ENCODE measurements around the gene VSTM2B.

VSTM2B gene

GRCh38 chr19:29503785-29504184 lies 22.0 kb upstream of the VSTM2B start:
- no peak overlapping the region for H3K4me2 ChIP-seq (ENCODE audit: insufficient read depth, low read length, poor library complexity, severe bottlenecking)
- no peak overlapping the region for H3K4me3 ChIP-seq (ENCODE audit: low read length in 2 of 2)
- no peak overlapping the region for H2BK5ac ChIP-seq (ENCODE audit: low read length)
- no peak overlapping the region for H2AFZ ChIP-seq (ENCODE audit: low read length)
- H3K79me1 ChIP-seq (ENCODE audit: low read depth, low read length) = peaks cover 2% of the 10 kb centered on the region
- H3K36me3 ChIP-seq (replicated peaks in 1 of 2; ENCODE audit: control insufficient read depth in 2 of 2, insufficient read depth in 2 of 2, low read length in 2 of 2) = no peaks in the 10 kb centered on the region
- no peak overlapping the region for H3K18ac ChIP-seq (ENCODE audit: low read length)
- H2AK5ac ChIP-seq (ENCODE audit: low read depth, low read length) = peak overlapping the region; percentile 36
- no peak for DNase-seq (ENCODE audit: low spot score)
- H3K23ac ChIP-seq (ENCODE audit: low read depth, low read length, poor library complexity) = no peak overlapping the region
- H3K27me3 ChIP-seq (ENCODE audit: control insufficient read depth in 3 of 3, insufficient read depth in 3 of 3, low read depth in 1 of 3, low read length in 3 of 3) = no peaks in the 10 kb centered on the region
- peak overlapping the region; percentile 10 for H3K14ac ChIP-seq (ENCODE audit: low read length)
- H3K4me1 ChIP-seq (ENCODE audit: control insufficient read depth in 2 of 2, insufficient read depth in 1 of 2, low read depth in 1 of 2, low read length in 2 of 2) = peaks cover 0 to 16% of the 10 kb centered on the region in 2 donors
- H3K9ac ChIP-seq (ENCODE audit: low read depth, low read length, poor library complexity) = no peak overlapping the region
- peak overlapping the region; percentile 33 for H2BK15ac ChIP-seq (ENCODE audit: low read length)
- peak overlapping the region; percentile 89 for H2BK12ac ChIP-seq (ENCODE audit: low read length)
- H3K4ac ChIP-seq (ENCODE audit: low read length) = no peak overlapping the region
- H3K27ac ChIP-seq (replicated peaks; ENCODE audit: low read length) = no peak overlapping the region
- H3K9me3 ChIP-seq (replicated peaks in 1 of 2; ENCODE audit: control insufficient read depth in 2 of 2, insufficient read depth in 1 of 2, low read depth in 1 of 2, low read length in 2 of 2) = peaks cover 0 to 1% of the 10 kb centered on the region in 2 donors
- WGBS, 2 donors (ENCODE audit: extremely low coverage in 2 of 2, insufficient read length in 2 of 2, insufficient replicate concordance in 1 of 2) = no CpG with 5 or more reads among the region's 10 CpGs
- no peak overlapping the region for H4K8ac ChIP-seq (ENCODE audit: low read depth, low read length)
- H4K91ac ChIP-seq (ENCODE audit: low read depth, low read length, poor library complexity) = no peak overlapping the region
- no peak overlapping the region for H2BK120ac ChIP-seq (ENCODE audit: low read depth, low read length)

- Histone ChIP-seq H3K9ac (ENCODE audit: low read depth, low read length, poor library complexity) (peak overlapping the region; percentile 17), H3K9me3 (replicated peaks in 1 of 2; ENCODE audit: control insufficient read depth in 2 of 2, insufficient read depth in 1 of 2, low read depth in 1 of 2, low read length in 2 of 2) (peaks cover 0 to 1% of the 10 kb centered on the region in 2 donors), H3K18ac (ENCODE audit: low read length) (peak overlapping the region; percentile 73), H2AFZ (ENCODE audit: low read length) (no peak overlapping the region), H2AK5ac (ENCODE audit: low read depth, low read length) (peak overlapping the region; percentile 3), H3K36me3 (replicated peaks in 1 of 2; ENCODE audit: control insufficient read depth in 2 of 2, insufficient read depth in 2 of 2, low read length in 2 of 2) (no peaks in the 10 kb centered on the region), H2BK12ac (ENCODE audit: low read length) (peak overlapping the region; percentile 14), H3K27me3 (ENCODE audit: control insufficient read depth in 3 of 3, insufficient read depth in 3 of 3, low read depth in 1 of 3, low read length in 3 of 3) (peaks cover 0 to 1% (median 0%) of the 10 kb centered on the region in 3 experiments), H3K27ac (replicated peaks; ENCODE audit: low read length) (peak overlapping the region; percentile 72), H3K4me2 (ENCODE audit: insufficient read depth, low read length, poor library complexity, severe bottlenecking) (no peak overlapping the region), H4K8ac (ENCODE audit: low read depth, low read length) (no peak overlapping the region), H3K14ac (ENCODE audit: low read length) (no peak overlapping the region), H3K4me3 (ENCODE audit: low read length in 2 of 2) (no peak overlapping the region), H3K4ac (ENCODE audit: low read length) (peak overlapping the region; percentile 43), H3K79me1 (ENCODE audit: low read depth, low read length) (peaks cover 2% of the 10 kb centered on the region), H3K23ac (ENCODE audit: low read depth, low read length, poor library complexity) (no peak overlapping the region), H4K91ac (ENCODE audit: low read depth, low read length, poor library complexity) (no peak overlapping the region), H3K4me1 (ENCODE audit: control insufficient read depth in 2 of 2, insufficient read depth in 1 of 2, low read depth in 1 of 2, low read length in 2 of 2) (peaks cover 0 to 16% of the 10 kb centered on the region in 2 donors), H2BK5ac (ENCODE audit: low read length) (no peak overlapping the region), H2BK120ac (ENCODE audit: low read depth, low read length) (no peak overlapping the region), H2BK15ac (ENCODE audit: low read length) (no peak overlapping the region)
- no peak for DNase-seq (ENCODE audit: low spot score)
- WGBS, 2 donors (ENCODE audit: extremely low coverage in 2 of 2, insufficient read length in 2 of 2, insufficient replicate concordance in 1 of 2) = no CpG with 5 or more reads among the region's 8 CpGs
Measured at GRCh38 chr19:29504454-29504853, 21.3 kb upstream of the VSTM2B start.

- H3K4me3 ChIP-seq (ENCODE audit: low read length in 2 of 2) = no peak overlapping the region
- no peak overlapping the region for H2BK120ac ChIP-seq (ENCODE audit: low read depth, low read length)
- no peak overlapping the region for H4K91ac ChIP-seq (ENCODE audit: low read depth, low read length, poor library complexity)
- H3K4me1 ChIP-seq (ENCODE audit: control insufficient read depth in 2 of 2, insufficient read depth in 1 of 2, low read depth in 1 of 2, low read length in 2 of 2) = peaks cover 0 to 16% of the 10 kb centered on the region in 2 donors
- H3K36me3 ChIP-seq (replicated peaks in 1 of 2; ENCODE audit: control insufficient read depth in 2 of 2, insufficient read depth in 2 of 2, low read length in 2 of 2) = no peaks in the 10 kb centered on the region
- H3K18ac ChIP-seq (ENCODE audit: low read length) = peak overlapping the region; percentile 76
- H3K14ac ChIP-seq (ENCODE audit: low read length) = peak overlapping the region; percentile 0
- no peak overlapping the region for H3K4me2 ChIP-seq (ENCODE audit: insufficient read depth, low read length, poor library complexity, severe bottlenecking)
- no peak overlapping the region for H2BK5ac ChIP-seq (ENCODE audit: low read length)
- no peak overlapping the region for H4K8ac ChIP-seq (ENCODE audit: low read depth, low read length)
- no peak overlapping the region for H2BK15ac ChIP-seq (ENCODE audit: low read length)
- no CpG with 5 or more reads among the region's 13 CpGs for WGBS, 2 donors (ENCODE audit: extremely low coverage in 2 of 2, insufficient read length in 2 of 2, insufficient replicate concordance in 1 of 2)
- peaks cover 2% of the 10 kb centered on the region for H3K79me1 ChIP-seq (ENCODE audit: low read depth, low read length)
- peak; percentile 53 for DNase-seq (ENCODE audit: low spot score)
- H3K27me3 ChIP-seq (ENCODE audit: control insufficient read depth in 3 of 3, insufficient read depth in 3 of 3, low read depth in 1 of 3, low read length in 3 of 3) = peaks cover 0 to 3% (median 0%) of the 10 kb centered on the region in 3 experiments
- H2BK12ac ChIP-seq (ENCODE audit: low read length) = peak overlapping the region; percentile 88
- H3K27ac ChIP-seq (replicated peaks; ENCODE audit: low read length) = peak overlapping the region; percentile 72
- peaks cover 0 to 1% of the 10 kb centered on the region in 2 donors for H3K9me3 ChIP-seq (replicated peaks in 1 of 2; ENCODE audit: control insufficient read depth in 2 of 2, insufficient read depth in 1 of 2, low read depth in 1 of 2, low read length in 2 of 2)
- no peak overlapping the region for H2AFZ ChIP-seq (ENCODE audit: low read length)
- no peak overlapping the region for H3K9ac ChIP-seq (ENCODE audit: low read depth, low read length, poor library complexity)
- no peak overlapping the region for H3K23ac ChIP-seq (ENCODE audit: low read depth, low read length, poor library complexity)
- H2AK5ac ChIP-seq (ENCODE audit: low read depth, low read length) = peak overlapping the region; percentile 3
- H3K4ac ChIP-seq (ENCODE audit: low read length) = no peak overlapping the region
Measured at GRCh38 chr19:29505097-29505824, 20.5 kb upstream of the VSTM2B start.

GRCh38 chr19:29506619-29506911 lies 19.2 kb upstream of the VSTM2B start:
- Histone ChIP-seq H2AK5ac (ENCODE audit: low read depth, low read length) (peak overlapping the region; percentile 51), H2BK5ac (ENCODE audit: low read length) (no peak overlapping the region), H3K79me1 (ENCODE audit: low read depth, low read length) (peaks cover 2% of the 10 kb centered on the region), H3K18ac (ENCODE audit: low read length) (peak overlapping the region; percentile 69), H2AFZ (ENCODE audit: low read length) (no peak overlapping the region), H3K36me3 (replicated peaks in 1 of 2; ENCODE audit: control insufficient read depth in 2 of 2, insufficient read depth in 2 of 2, low read length in 2 of 2) (no peaks in the 10 kb centered on the region), H3K27me3 (ENCODE audit: control insufficient read depth in 3 of 3, insufficient read depth in 3 of 3, low read depth in 1 of 3, low read length in 3 of 3) (peaks cover 0 to 3% (median 0%) of the 10 kb centered on the region in 3 experiments), H3K9ac (ENCODE audit: low read depth, low read length, poor library complexity) (no peak overlapping the region), H3K23ac (ENCODE audit: low read depth, low read length, poor library complexity) (no peak overlapping the region), H3K9me3 (replicated peaks in 1 of 2; ENCODE audit: control insufficient read depth in 2 of 2, insufficient read depth in 1 of 2, low read depth in 1 of 2, low read length in 2 of 2) (peaks cover 0 to 1% of the 10 kb centered on the region in 2 donors), H3K14ac (ENCODE audit: low read length) (no peak overlapping the region), H3K4me2 (ENCODE audit: insufficient read depth, low read length, poor library complexity, severe bottlenecking) (no peak overlapping the region), H4K91ac (ENCODE audit: low read depth, low read length, poor library complexity) (no peak overlapping the region), H2BK15ac (ENCODE audit: low read length) (no peak overlapping the region), H2BK120ac (ENCODE audit: low read depth, low read length) (no peak overlapping the region), H3K27ac (replicated peaks; ENCODE audit: low read length) (no peak overlapping the region), H3K4ac (ENCODE audit: low read length) (no peak overlapping the region), H3K4me1 (ENCODE audit: control insufficient read depth in 2 of 2, insufficient read depth in 1 of 2, low read depth in 1 of 2, low read length in 2 of 2) (peaks cover 0 to 17% of the 10 kb centered on the region in 2 donors), H2BK12ac (ENCODE audit: low read length) (no peak overlapping the region), H3K4me3 (ENCODE audit: low read length in 2 of 2) (no peak overlapping the region), H4K8ac (ENCODE audit: low read depth, low read length) (no peak overlapping the region)
- no peak for DNase-seq (ENCODE audit: low spot score)
- no CpG with 5 or more reads among the region's 1 CpG for WGBS, 2 donors (ENCODE audit: extremely low coverage in 2 of 2, insufficient read length in 2 of 2, insufficient replicate concordance in 1 of 2)

Data from neuronal stem cell (in vitro differentiated cells).